Measurements from ENCODE around the gene METRN.

The METRN gene

GRCh38 chr16:694187-694862 lies 20.6 kb upstream of the METRN start:
- TF ChIP-seq FOXP2 (optimal IDR thresholded peaks at IDR 0.05; ENCODE audit: borderline replicate concordance, extremely low read depth, extremely low read length, insufficient read depth) (no peak), POLR2AphosphoS5 (IDR thresholded peaks at IDR 0.05; ENCODE audit: low read depth, low read length) (no peak), SIN3A (IDR thresholded peaks at IDR 0.05; ENCODE audit: borderline replicate concordance, insufficient read depth, low read length) (no peak)

DNA sequence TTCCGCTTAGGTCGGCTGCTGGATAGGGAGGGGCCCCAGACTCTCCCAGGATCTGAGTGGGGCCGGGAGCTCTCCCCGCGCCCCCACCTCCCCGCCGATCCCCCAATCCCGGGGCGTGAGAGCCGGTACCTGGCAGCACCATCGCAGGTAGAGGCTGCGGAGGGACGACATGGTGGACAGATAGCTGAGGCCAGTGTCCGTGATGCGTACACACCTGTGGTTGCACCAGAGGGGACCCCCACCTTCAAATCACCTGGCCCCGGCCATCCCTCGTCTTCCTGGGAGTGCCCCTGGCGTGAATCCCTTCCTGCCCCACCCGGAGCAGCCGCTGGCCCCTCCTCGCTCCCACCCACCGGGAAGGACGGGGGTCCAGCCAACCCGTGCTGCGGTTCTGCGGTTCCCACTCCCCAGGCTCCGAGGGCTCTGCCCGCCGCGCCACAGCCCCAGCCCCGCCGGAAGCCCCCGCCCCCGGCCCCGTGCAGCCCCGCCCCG lies 20.0 kb upstream of the METRN start:
- no peak for TF ChIP-seq TAF1 (IDR thresholded peaks at IDR 0.05; ENCODE audit: borderline replicate concordance, insufficient read depth, low read length)
- TF ChIP-seq SIN3A (IDR thresholded peaks at IDR 0.05; ENCODE audit: borderline replicate concordance, insufficient read depth, low read length), result no peak
- TF ChIP-seq, protein P1, sequence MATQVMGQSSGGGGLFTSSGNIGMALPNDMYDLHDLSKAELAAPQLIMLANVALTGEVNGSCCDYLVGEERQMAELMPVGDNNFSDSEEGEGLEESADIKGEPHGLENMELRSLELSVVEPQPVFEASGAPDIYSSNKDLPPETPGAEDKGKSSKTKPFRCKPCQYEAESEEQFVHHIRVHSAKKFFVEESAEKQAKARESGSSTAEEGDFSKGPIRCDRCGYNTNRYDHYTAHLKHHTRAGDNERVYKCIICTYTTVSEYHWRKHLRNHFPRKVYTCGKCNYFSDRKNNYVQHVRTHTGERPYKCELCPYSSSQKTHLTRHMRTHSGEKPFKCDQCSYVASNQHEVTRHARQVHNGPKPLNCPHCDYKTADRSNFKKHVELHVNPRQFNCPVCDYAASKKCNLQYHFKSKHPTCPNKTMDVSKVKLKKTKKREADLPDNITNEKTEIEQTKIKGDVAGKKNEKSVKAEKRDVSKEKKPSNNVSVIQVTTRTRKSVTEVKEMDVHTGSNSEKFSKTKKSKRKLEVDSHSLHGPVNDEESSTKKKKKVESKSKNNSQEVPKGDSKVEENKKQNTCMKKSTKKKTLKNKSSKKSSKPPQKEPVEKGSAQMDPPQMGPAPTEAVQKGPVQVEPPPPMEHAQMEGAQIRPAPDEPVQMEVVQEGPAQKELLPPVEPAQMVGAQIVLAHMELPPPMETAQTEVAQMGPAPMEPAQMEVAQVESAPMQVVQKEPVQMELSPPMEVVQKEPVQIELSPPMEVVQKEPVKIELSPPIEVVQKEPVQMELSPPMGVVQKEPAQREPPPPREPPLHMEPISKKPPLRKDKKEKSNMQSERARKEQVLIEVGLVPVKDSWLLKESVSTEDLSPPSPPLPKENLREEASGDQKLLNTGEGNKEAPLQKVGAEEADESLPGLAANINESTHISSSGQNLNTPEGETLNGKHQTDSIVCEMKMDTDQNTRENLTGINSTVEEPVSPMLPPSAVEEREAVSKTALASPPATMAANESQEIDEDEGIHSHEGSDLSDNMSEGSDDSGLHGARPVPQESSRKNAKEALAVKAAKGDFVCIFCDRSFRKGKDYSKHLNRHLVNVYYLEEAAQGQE (IDR thresholded peaks at IDR 0.05; ENCODE audit: insufficient read depth in 1 of 2, low read depth in 2 of 2, low read length in 2 of 2), result no peak
- no peak for TF ChIP-seq POLR2AphosphoS5 (IDR thresholded peaks at IDR 0.05; ENCODE audit: low read depth, low read length)
- TF ChIP-seq FOXP2 (optimal IDR thresholded peaks at IDR 0.05; ENCODE audit: borderline replicate concordance, extremely low read depth, extremely low read length, insufficient read depth), result no peak

DNA sequence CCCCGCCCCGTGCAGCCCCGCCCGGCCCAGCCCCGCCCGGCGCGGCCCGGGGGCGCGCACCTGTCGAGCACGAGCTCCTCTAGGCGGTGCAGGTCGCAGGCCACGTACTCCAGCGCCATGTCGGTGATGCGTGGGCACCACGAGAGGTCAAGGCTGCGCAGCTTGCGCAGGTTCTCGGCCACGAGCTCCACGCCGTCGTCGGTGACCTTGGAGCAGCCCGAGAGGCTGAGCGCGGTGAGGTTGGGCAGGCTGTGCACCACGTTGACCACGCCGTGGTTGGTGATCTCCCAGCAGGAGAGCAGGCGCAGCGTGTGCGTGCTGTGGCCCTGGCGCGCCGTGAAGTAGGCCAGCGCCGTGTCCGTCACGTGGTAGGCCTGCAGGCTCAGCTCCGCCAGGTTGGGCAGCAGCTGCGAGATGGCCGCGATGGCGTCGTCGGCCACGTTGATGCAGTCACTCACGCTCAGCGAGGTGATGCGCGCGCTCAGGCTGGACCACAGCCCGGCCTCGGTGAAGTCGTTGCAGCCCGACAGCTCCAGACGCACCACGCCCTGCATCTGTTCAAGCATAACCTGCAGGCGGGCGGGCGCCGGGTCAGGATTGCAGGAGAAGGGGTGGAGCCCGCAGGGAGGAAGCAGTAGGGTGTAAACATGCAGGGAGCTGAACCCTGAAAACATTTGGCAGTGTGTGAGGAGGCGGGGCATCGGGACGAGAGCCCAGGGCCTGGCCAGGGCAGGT lies 19.4 kb upstream of the METRN start:
- TF ChIP-seq, protein P1 (IDR thresholded peaks at IDR 0.05; ENCODE audit: insufficient read depth in 1 of 2, low read depth in 2 of 2, low read length in 2 of 2), result no peak
- TF ChIP-seq FOXP2 (optimal IDR thresholded peaks at IDR 0.05; ENCODE audit: borderline replicate concordance, extremely low read depth, extremely low read length, insufficient read depth) (no peak), POLR2AphosphoS5 (IDR thresholded peaks at IDR 0.05; ENCODE audit: low read depth, low read length) (no peak), TAF1 (IDR thresholded peaks at IDR 0.05; ENCODE audit: borderline replicate concordance, insufficient read depth, low read length) (no peak), SIN3A (IDR thresholded peaks at IDR 0.05; ENCODE audit: borderline replicate concordance, insufficient read depth, low read length) (no peak)

DNA sequence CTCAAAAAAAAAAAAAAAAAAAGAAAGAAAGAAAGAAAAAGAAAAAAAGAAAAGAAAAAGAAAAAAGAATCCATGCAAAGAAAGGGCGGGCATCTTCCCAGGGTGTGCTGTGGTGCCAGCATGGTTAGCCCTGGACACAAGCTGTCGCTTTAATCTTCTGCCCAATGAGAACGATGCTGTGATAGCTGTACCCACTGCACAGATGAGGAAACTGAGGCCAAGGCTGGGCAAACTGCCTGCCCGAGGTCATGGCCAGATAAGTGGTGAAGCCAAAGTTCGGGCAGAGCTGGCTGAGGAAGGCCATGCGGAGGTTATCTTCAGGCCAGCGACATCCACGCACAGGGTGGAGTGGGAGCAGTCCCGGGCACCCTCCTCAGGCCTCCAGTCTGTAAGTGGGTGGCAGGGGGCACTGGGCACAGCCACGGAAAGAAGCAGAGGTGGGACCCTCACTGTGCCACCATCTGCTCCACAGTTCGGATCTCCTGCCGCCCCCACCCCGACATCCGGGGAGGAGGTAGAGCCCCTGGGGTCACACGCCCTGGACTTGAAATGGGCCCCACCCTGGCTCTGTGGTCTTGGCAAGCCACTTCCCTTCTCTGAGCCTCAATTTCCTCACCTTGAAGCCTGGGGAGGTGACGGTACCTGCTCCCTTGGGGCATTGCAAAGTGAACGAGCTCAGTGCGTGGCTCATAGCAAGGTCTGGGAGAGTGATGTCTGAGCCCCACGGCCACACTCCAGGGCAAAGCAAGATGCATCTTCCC lies 15.8 kb upstream of the METRN start:
- TF ChIP-seq, protein P1 (IDR thresholded peaks at IDR 0.05; ENCODE audit: insufficient read depth in 1 of 2, low read depth in 2 of 2, low read length in 2 of 2), result no peak
- TF ChIP-seq POLR2AphosphoS5 (IDR thresholded peaks at IDR 0.05; ENCODE audit: low read depth, low read length) (no peak), TAF1 (IDR thresholded peaks at IDR 0.05; ENCODE audit: borderline replicate concordance, insufficient read depth, low read length) (no peak), FOXP2 (optimal IDR thresholded peaks at IDR 0.05; ENCODE audit: borderline replicate concordance, extremely low read depth, extremely low read length, insufficient read depth) (no peak), SIN3A (IDR thresholded peaks at IDR 0.05; ENCODE audit: borderline replicate concordance, insufficient read depth, low read length) (no peak)
